ENCODE data around the gene AHDC1. TPM values are rescaled to one million over a fixed set of nuclear protein-coding genes. Genes with fewer than 3 reads are reported as not detected.

Gene AHDC1
- total RNA-seq, 2 donors from 2014 or later = 27.1 to 83.7 TPM

- no peaks in the 10 kb centered on the region for H3K27me3 ChIP-seq (replicated peaks; ENCODE audit: insufficient read depth)
- H3K27ac ChIP-seq = peak overlapping the region; percentile 87 to 95
- peak overlapping the region in 1 of 2 donors; percentile 6 for H3K4me3 ChIP-seq
- WGBS = 35% methylated on average over 16 of the region's 16 CpGs
- TF ChIP-seq POLR2AphosphoS5 (IDR thresholded peaks at IDR 0.05) (no peak), POLR2A (IDR thresholded peaks at IDR 0.05) (no peak)
- TF ChIP-seq, protein P1, sequence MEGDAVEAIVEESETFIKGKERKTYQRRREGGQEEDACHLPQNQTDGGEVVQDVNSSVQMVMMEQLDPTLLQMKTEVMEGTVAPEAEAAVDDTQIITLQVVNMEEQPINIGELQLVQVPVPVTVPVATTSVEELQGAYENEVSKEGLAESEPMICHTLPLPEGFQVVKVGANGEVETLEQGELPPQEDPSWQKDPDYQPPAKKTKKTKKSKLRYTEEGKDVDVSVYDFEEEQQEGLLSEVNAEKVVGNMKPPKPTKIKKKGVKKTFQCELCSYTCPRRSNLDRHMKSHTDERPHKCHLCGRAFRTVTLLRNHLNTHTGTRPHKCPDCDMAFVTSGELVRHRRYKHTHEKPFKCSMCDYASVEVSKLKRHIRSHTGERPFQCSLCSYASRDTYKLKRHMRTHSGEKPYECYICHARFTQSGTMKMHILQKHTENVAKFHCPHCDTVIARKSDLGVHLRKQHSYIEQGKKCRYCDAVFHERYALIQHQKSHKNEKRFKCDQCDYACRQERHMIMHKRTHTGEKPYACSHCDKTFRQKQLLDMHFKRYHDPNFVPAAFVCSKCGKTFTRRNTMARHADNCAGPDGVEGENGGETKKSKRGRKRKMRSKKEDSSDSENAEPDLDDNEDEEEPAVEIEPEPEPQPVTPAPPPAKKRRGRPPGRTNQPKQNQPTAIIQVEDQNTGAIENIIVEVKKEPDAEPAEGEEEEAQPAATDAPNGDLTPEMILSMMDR (IDR thresholded peaks at IDR 0.05) = no peak
- intact Hi-C loops (cut with DNase I) = loop anchor here (5.0 kb wide), 2 partner anchors 33 to 42 kb away; partner anchors contain the start of gene WASF2
- no peaks in the 10 kb centered on the region for H3K36me3 ChIP-seq
- peaks cover 53% of the 10 kb centered on the region for H3K4me1 ChIP-seq (replicated peaks)
- H3K9me3 ChIP-seq = no peaks in the 10 kb centered on the region
- DNase-seq (ENCODE audit: low spot score) = no peak
Observed at GRCh38 chr1:27525296-27526272, 78.4 kb downstream of the AHDC1 start.

DNA sequence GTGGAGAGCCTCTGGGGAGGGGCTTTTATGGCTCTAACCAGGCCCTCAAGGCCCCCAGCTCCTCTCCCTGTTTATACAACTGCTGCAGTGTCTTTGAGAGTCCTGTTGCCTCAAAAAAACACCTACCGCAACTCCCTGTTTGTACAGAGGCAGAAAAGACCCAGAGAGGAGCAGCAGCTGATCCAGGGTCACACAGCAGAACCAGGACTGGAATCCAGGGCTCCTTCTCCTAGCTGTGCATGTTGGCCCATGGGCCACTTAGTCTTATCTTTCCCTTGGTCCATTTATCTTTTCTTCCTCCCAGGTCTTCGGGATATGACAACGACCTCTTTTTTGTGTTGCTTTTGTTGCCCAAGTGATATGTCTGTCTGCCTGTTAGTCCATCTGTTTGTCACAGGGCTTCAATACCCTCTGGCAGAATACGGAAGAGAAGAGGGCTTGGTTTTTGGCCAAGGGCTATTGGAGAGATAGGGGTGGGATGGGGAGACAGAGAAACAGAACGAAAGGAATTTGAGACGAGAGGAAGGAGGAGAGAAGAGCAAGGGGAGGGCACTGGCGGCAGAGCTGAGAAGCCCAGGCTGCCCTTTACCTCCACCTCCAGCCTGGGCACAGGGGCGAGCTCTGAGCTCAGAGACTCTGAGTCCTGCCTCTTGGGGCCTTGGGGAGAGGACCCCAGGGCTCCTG lies 80.5 kb downstream of the AHDC1 start:
- Histone ChIP-seq H3K9me3 (no peaks in the 10 kb centered on the region), H3K27me3 (replicated peaks; ENCODE audit: insufficient read depth) (no peaks in the 10 kb centered on the region), H3K4me1 (replicated peaks) (peaks cover 47% of the 10 kb centered on the region), H3K27ac (peak overlapping the region; percentile 74 to 78), H3K4me3 (no peak overlapping the region), H3K36me3 (no peaks in the 10 kb centered on the region)
- no peak for TF ChIP-seq POLR2A (IDR thresholded peaks at IDR 0.05)
- DNase-seq (ENCODE audit: low spot score) = no peak
- WGBS = 33% methylated on average over 8 of the region's 8 CpGs
- intact Hi-C loops (cut with DNase I) = no loop called here

GRCh38 chr1:27522432-27523336 lies 81.3 kb downstream of the AHDC1 start:
- Histone ChIP-seq H3K27me3 (replicated peaks; ENCODE audit: insufficient read depth) (no peaks in the 10 kb centered on the region), H3K4me3 (peak overlapping the region; percentile 7 to 28), H3K9me3 (no peaks in the 10 kb centered on the region), H3K4me1 (replicated peaks) (peaks cover 45% of the 10 kb centered on the region), H3K27ac (peak overlapping the region; percentile 74 to 78), H3K36me3 (no peaks in the 10 kb centered on the region)
- intact Hi-C loops (cut with DNase I) = no loop called here
- WGBS = 7% methylated on average over 31 of the region's 31 CpGs
- peak; percentile 79 for DNase-seq (ENCODE audit: low spot score)
- TF ChIP-seq, protein P1 (IDR thresholded peaks at IDR 0.05) = peak in 3 of 4 experiments; percentile 16 to 43 (median 23)
- peak; percentile 41 for TF ChIP-seq POLR2A (IDR thresholded peaks at IDR 0.05)
- peak; percentile 66 for TF ChIP-seq POLR2AphosphoS5 (IDR thresholded peaks at IDR 0.05)

DNA sequence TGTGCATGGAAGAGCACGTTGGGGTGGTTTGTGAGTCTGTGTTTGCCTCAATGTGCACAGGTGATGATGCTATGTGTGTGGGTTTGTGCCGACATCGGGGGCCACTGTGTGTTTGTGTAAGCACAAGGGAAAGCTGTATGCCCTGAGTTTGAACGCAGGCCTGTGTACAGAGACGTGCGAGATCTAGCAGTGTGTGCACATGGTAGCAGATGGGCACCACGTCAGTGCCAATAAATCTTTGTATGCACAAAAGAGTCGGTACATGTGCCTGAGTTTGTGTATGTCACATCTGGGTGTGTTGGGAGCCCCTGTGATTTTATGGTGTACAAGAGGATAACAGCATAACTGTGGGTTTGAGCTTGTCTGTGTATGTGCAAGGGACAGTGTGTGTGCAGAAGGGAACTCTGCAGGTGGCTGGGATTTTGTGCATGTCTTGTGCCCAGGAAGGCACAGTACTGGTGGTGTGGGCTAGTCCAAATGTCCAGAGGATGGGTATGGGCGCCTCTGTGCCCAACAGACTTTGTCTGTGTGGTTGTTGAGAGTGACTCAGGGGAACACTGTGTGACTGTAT lies 82.0 kb downstream of the AHDC1 start:
- Histone ChIP-seq H3K4me3 (peak overlapping the region in 1 of 2 donors; percentile 28), H3K27ac (peak overlapping the region; percentile 74 to 78), H3K4me1 (replicated peaks) (peaks cover 38% of the 10 kb centered on the region)

More for the DNA sequence above, 82.0 kb downstream of the AHDC1 start:
- Histone ChIP-seq H3K36me3 (no peaks in the 10 kb centered on the region), H3K27me3 (replicated peaks; ENCODE audit: insufficient read depth) (no peaks in the 10 kb centered on the region), H3K9me3 (no peaks in the 10 kb centered on the region)
- no peak for DNase-seq (ENCODE audit: low spot score)
- intact Hi-C loops (cut with DNase I) = no loop called here
- TF ChIP-seq POLR2AphosphoS5 (IDR thresholded peaks at IDR 0.05) (no peak), POLR2A (IDR thresholded peaks at IDR 0.05) (no peak)
- TF ChIP-seq, protein P1 (IDR thresholded peaks at IDR 0.05) = no peak
- whole genome bisulfite sequencing = 32% methylated on average over 9 of the region's 9 CpGs

Measured in prostate gland (tissue), 2 donors.